Naive thymus-derived CD4-positive, alpha-beta T cell (primary cell): ENCODE data around the gene HABP4. TPM values are rescaled to one million over a fixed set of nuclear protein-coding genes. Genes with fewer than 3 reads are reported as not detected.

Source experiments
- ATAC-seq: fragments of 150-1000 bp; cut with Tn5 transposase; 2 replicates; pipeline ENCODE4 v1.10.0; 2021; ENCODE audit warnings: mild to moderate bottlenecking, moderate library complexity
- CTCF ChIA-PET: fragments of 350-600 bp; sonication (Branson Sonifier 250); formaldehyde crosslinking; loops from one replicate; lab custom pipeline; 2021; ENCODE audit warnings: antibody characterized with exemption; lab: Charles Lee
- POLR2A ChIA-PET: fragments of 350-600 bp; sonication (Branson Sonifier 250); formaldehyde crosslinking; loops from one replicate; lab custom pipeline; 2021; ENCODE audit warnings: antibody characterized with exemption, inconsistent platforms; lab: Charles Lee
- DNase-seq, 9 donors: peaks; one replicate each; pipeline versions ENCODE4 v3.0.0 to v3.0.0-alpha.2; 2020 to 2022; ENCODE audit warnings: mixed read lengths in 1 of 9
- H3K27ac ChIP-seq: one replicate; pipeline ENCODE4 v1.7.0; 2013; ENCODE audit warnings: mild to moderate bottlenecking, low read depth, low read length, moderate library complexity
- H3K27me3 ChIP-seq, 2 donors: one replicate each; pipeline ENCODE4 v1.7.0; 2013; ENCODE audit warnings: low read length in 2 of 2, mild to moderate bottlenecking in 2 of 2, moderate library complexity in 2 of 2; ENCODE audit not compliant: control insufficient read depth in 2 of 2, insufficient read depth in 2 of 2
- H3K36me3 ChIP-seq, 3 experiments: 1 replicate in 2 of 3; 2 replicates in 1 of 3; pipeline ENCODE4 v1.7.0; 2013; ENCODE audit warnings: low read length in 3 of 3, mild to moderate bottlenecking in 3 of 3, moderate library complexity in 1 of 3; ENCODE audit not compliant: insufficient read depth in 3 of 3, control insufficient read depth in 2 of 3
- H3K4me1 ChIP-seq, 2 donors: one replicate each; pipeline ENCODE4 v1.7.0; 2013; ENCODE audit warnings: low read length in 2 of 2, mild to moderate bottlenecking in 2 of 2, moderate library complexity in 1 of 2; ENCODE audit not compliant: control insufficient read depth in 2 of 2, insufficient read depth in 2 of 2
- H3K4me3 ChIP-seq: 2 replicates; pipeline ENCODE4 v1.7.0; 2013; ENCODE audit warnings: mild to moderate bottlenecking, low read length
- H3K9me3 ChIP-seq, 3 experiments: 1 replicate in 2 of 3; 2 replicates in 1 of 3; pipeline ENCODE4 v1.7.0; 2013; ENCODE audit warnings: low read length in 3 of 3; ENCODE audit not compliant: control insufficient read depth in 2 of 3
- H3K27ac Mint-ChIP-seq, 9 donors: one replicate each; pipeline ENCODE4 v1.8.0; 2020 to 2022; ENCODE audit warnings: mixed read lengths in 9 of 9, mild to moderate bottlenecking in 8 of 9, moderate library complexity in 5 of 9, inconsistent platforms in 2 of 9
- H3K27me3 Mint-ChIP-seq, 5 donors: one replicate each; pipeline ENCODE4 v1.8.0; 2021 to 2022; ENCODE audit warnings: mixed read lengths in 5 of 5, mild to moderate bottlenecking in 1 of 5
- H3K36me3 Mint-ChIP-seq, 5 donors: one replicate each; pipeline ENCODE4 v1.8.0; 2020 to 2022; ENCODE audit warnings: mixed read lengths in 5 of 5, mild to moderate bottlenecking in 3 of 5, inconsistent platforms in 1 of 5
- H3K4me1 Mint-ChIP-seq, 7 donors: one replicate each; pipeline ENCODE4 v1.8.0; 2020 to 2022; ENCODE audit warnings: mixed read lengths in 7 of 7, mild to moderate bottlenecking in 3 of 7, inconsistent platforms in 1 of 7
- H3K4me3 Mint-ChIP-seq, 10 donors: one replicate each; pipeline ENCODE4 v1.8.0; 2020 to 2022; ENCODE audit warnings: mild to moderate bottlenecking in 10 of 10, mixed read lengths in 10 of 10, moderate library complexity in 6 of 10, inconsistent platforms in 2 of 10
- H3K9me3 Mint-ChIP-seq, 11 donors: one replicate each; pipeline ENCODE4 v1.8.0; 2020 to 2022; ENCODE audit warnings: mixed read lengths in 11 of 11, mild to moderate bottlenecking in 4 of 11, inconsistent platforms in 1 of 11, moderate library complexity in 1 of 11
- intact Hi-C, 2 donors: fragments of 100-400 bp; cut with micrococcal nuclease; formaldehyde crosslinking; loops; one replicate each; pipeline ENCODE4 v1.15.1; 2023
- polyA plus RNA-seq, 2 donors: library from polyadenylated mRNA; unstranded; fragments of 300-500 nt; fragmentation: Illumina TruSeq; gene quantifications; one replicate each; pipeline ENCODE4 v1.2.3, GENCODE V29; 2021
- total RNA-seq, 6 experiments: library from RNA in 5 of 6; stranded (reverse) in 5 of 6; gene quantifications; 1 replicate in 5 of 6; 2 replicates in 1 of 6; pipeline ENCODE4 v1.2.3 and lab custom pipeline; 2021 to 2026

Gene HABP4
- total and polyA plus RNA-seq, 7 experiments from 2014 or later, result 6.6 to 40.3 (median 23.9) TPM

DNA sequence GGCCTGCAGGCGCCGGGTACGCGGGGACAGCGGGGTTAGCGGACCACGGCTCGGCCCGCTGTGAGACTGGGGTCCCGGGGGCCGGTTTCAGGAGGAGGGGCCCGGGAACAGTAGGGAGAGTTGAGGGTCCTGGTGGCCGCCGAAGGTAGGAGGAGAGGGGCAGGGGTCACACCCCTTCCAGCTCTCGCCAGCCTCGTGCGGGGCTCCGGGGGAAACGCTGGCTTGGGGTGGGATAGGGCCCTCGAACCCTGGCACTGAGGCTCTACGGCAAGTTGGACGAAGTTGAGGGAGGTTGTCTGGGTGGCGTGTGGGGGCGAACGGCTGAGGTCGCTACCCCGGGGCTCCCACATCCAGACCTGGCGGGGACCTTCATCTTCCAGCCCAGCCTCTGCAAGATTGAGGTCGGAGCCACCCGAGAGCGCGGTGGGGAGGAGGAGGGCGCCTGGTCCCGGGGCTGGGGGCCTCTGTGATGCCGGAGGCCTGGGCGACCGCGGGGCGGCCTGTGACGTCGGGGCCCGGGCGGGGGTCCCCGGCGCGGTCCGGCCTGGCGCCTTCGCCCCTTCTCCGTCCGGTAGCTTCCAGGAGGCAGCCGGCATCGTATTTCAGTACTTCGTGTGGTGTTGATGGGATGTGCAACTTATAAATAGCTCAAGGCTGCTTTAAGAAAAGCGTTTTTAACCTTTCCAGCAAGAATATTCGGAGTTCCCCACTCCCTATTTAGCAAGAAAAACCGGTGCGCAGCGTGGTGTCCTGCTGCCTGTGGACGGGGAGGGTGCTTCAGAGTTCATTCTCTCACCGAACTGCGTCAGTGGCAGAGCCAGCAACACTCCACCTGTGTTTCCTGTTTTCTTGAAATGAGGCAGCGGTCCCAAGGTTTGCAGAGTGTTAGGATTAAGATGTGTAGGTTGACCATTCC, 902 bp downstream of the HABP4 start:
- Histone ChIP-seq H3K4me1 (peaks cover 5 to 14% of the 10 kb centered on the region in 2 donors), H3K36me3 (peaks cover 0 to 4% (median 0%) of the 10 kb centered on the region in 3 experiments), H3K9me3 (no peaks in the 10 kb centered on the region), H3K27me3 (no peaks in the 10 kb centered on the region), H3K4me3 (peak overlapping the region; percentile 77), H3K27ac (peak overlapping the region; percentile 74)
- ATAC-seq, result peak; percentile 28
- DNase-seq, result peak; percentile 24 to 74 (median 63)
- intact Hi-C loops, result loop anchor here (1.0 to 10.0 kb wide), 10 partner anchors 33 to 1726 kb away; partner anchors contain the start of genes SLC35D2 (in 2 of the 2), ZNF367 (in 2 of the 2), AOPEP (in 1 of the 2) and NCBP1 (in 1 of the 2)
- H3K4me1 Mint-ChIP-seq, result peaks cover 19 to 33% (median 26%) of the 10 kb centered on the region in 7 donors
- no peaks in the 10 kb centered on the region for H3K9me3 Mint-ChIP-seq
- H3K4me3 Mint-ChIP-seq, result peak overlapping the region; percentile 88 to 99 (median 93)
- ChIA-PET CTCF (no interaction called here), POLR2A (interaction anchor here (0.6 to 4.8 kb wide), 23 partner anchors 9 to 1805 kb away, joined by 3 to 42 read pairs (median 4); partner anchors contain the start of genes SLC35D2, TBC1D2 and ZNF367)
- H3K27me3 Mint-ChIP-seq, result peaks cover 0 to 39% (median 6%) of the 10 kb centered on the region in 5 donors
- H3K27ac Mint-ChIP-seq, result peak overlapping the region; percentile 81 to 98 (median 94)
- H3K36me3 Mint-ChIP-seq, result peaks cover 0 to 4% (median 0%) of the 10 kb centered on the region in 5 donors

DNA sequence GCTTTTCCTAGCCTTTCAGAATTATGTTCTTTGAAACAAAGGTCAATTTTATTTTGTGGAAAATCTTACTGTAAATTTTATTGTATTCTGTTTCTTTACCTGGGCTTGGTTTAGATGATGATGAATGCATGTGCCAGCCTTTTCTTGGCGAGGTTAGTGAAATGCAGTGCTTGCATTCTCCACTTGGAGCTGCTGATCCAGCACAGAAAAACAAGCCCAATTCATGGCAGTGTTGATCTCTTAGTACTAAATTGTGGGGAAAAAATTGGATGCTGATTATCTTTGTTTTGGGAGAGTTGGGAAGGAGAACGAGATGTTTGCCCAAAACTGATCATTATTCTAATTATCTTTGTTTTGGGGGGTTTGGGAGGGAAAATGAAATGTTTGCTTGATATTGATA, 3.7 kb downstream of the HABP4 start:
- H3K4me1 ChIP-seq, result peaks cover 5 to 14% of the 10 kb centered on the region in 2 donors
- peak overlapping the region in 7 of 9 donors; percentile 3 to 79 (median 36) for H3K27ac Mint-ChIP-seq
- H3K27ac ChIP-seq, result no peak overlapping the region
- no peaks in the 10 kb centered on the region for H3K27me3 ChIP-seq
- CTCF ChIA-PET, result interaction anchor here (1.5 kb wide), 1 partner anchor 127 kb away, joined by 3 read pairs; no protein-coding TSS in a partner anchor
- POLR2A ChIA-PET, result interaction anchor here (2.8 to 4.8 kb wide), 2 partner anchors 35 to 40 kb away, joined by 9 to 33 read pairs; partner anchors contain the start of gene ZNF367
- peaks cover 20 to 44% (median 25%) of the 10 kb centered on the region in 7 donors for H3K4me1 Mint-ChIP-seq
- peak overlapping the region in 2 of 10 donors; percentile 0 to 39 for H3K4me3 Mint-ChIP-seq
- DNase-seq (no peak), ATAC-seq (no peak)
- H3K36me3 Mint-ChIP-seq, result peaks cover 3 to 5% (median 4%) of the 10 kb centered on the region in 5 donors
- no peaks in the 10 kb centered on the region for H3K9me3 Mint-ChIP-seq
- H3K27me3 Mint-ChIP-seq, result peaks cover 0 to 14% (median 6%) of the 10 kb centered on the region in 5 donors
- H3K4me3 ChIP-seq, result no peak overlapping the region
- no peaks in the 10 kb centered on the region for H3K9me3 ChIP-seq
- intact Hi-C loops, result loop anchor here in 1 of 2 donors (10.0 kb wide), 3 partner anchors 939 to 1729 kb away; partner anchors contain the start of genes AOPEP, PTCH1 and TDRD7
- peaks cover 0 to 10% (median 0%) of the 10 kb centered on the region in 3 experiments for H3K36me3 ChIP-seq

DNA sequence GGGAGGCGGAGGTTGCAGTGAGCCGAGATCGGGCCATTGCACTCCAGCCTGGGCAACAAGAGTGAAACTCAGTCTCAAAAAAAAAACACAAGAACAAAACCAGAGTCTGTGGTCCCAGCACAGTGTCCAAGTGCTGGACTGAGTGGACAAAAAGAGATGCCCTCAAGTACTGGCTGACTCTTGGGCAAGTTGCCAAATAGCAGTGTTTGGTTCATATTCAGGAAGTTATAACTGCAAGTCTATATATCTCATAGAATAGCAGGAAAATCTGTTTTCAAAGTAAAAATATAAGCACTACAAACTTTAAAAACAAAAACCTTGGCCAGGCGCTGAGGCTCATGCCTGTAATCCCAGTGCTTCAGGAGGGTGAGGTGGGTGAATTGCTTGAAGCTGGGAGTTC, 7.3 kb downstream of the HABP4 start:
- Histone ChIP-seq H3K27ac (no peak overlapping the region), H3K4me1 (peaks cover 0 to 2% of the 10 kb centered on the region in 2 donors), H3K4me3 (no peak overlapping the region), H3K27me3 (no peaks in the 10 kb centered on the region), H3K9me3 (no peaks in the 10 kb centered on the region), H3K36me3 (peaks cover 0 to 10% (median 0%) of the 10 kb centered on the region in 3 experiments)
- intact Hi-C loops, result loop anchor here in 1 of 2 donors (10.0 kb wide), 3 partner anchors 942 to 1732 kb away; partner anchors contain the start of genes AOPEP, PTCH1 and TDRD7
- POLR2A ChIA-PET, result no interaction called here
- peaks cover 9 to 26% (median 13%) of the 10 kb centered on the region in 7 donors for H3K4me1 Mint-ChIP-seq
- no peak for ATAC-seq
- H3K9me3 Mint-ChIP-seq, result no peaks in the 10 kb centered on the region
- no peak overlapping the region for H3K4me3 Mint-ChIP-seq
- CTCF ChIA-PET, result no interaction called here
- no peak overlapping the region for H3K27ac Mint-ChIP-seq
- peaks cover 7 to 32% (median 24%) of the 10 kb centered on the region in 5 donors for H3K36me3 Mint-ChIP-seq
- peak in 1 of 9 donors; percentile 5 for DNase-seq
- peaks cover 0 to 2% (median 0%) of the 10 kb centered on the region in 5 donors for H3K27me3 Mint-ChIP-seq

DNA sequence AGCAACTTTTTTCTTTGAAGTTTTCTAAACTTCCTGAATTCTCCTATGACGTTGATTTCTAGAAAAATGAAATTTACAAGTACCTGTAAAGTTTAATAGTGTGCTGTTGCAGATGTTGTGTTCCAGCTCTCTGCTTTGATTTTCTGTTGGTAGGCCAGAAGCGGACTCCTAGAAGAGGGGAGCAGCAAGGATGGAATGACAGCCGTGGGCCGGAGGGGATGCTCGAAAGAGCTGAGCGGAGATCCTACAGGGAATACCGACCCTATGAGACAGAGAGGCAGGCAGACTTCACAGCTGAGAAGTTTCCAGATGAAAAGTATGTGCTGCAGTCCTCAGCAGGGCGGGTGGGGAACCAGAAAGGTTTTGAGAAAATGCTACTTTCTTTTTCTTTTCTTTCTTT, 8.3 kb downstream of the HABP4 start:
- Histone ChIP-seq H3K27ac (no peak overlapping the region), H3K4me1 (no peaks in the 10 kb centered on the region), H3K4me3 (no peak overlapping the region), H3K9me3 (no peaks in the 10 kb centered on the region), H3K36me3 (peaks cover 0 to 10% (median 0%) of the 10 kb centered on the region in 3 experiments), H3K27me3 (no peaks in the 10 kb centered on the region)
- H3K27me3 Mint-ChIP-seq, result no peaks in the 10 kb centered on the region
- intact Hi-C loops, result loop anchor here in 1 of 2 donors (10.0 kb wide), 3 partner anchors 943 to 1733 kb away; partner anchors contain the start of genes AOPEP, PTCH1 and TDRD7
- peak overlapping the region in 1 of 10 donors; percentile 23 for H3K4me3 Mint-ChIP-seq
- peaks cover 7 to 21% (median 9%) of the 10 kb centered on the region in 7 donors for H3K4me1 Mint-ChIP-seq
- DNase-seq, result no peak
- CTCF ChIA-PET, result no interaction called here
- ATAC-seq, result no peak
- peak overlapping the region in 3 of 9 donors; percentile 65 to 78 (median 77) for H3K27ac Mint-ChIP-seq
- POLR2A ChIA-PET, result no interaction called here
- peaks cover 7 to 32% (median 24%) of the 10 kb centered on the region in 5 donors for H3K36me3 Mint-ChIP-seq
- no peaks in the 10 kb centered on the region for H3K9me3 Mint-ChIP-seq

DNA sequence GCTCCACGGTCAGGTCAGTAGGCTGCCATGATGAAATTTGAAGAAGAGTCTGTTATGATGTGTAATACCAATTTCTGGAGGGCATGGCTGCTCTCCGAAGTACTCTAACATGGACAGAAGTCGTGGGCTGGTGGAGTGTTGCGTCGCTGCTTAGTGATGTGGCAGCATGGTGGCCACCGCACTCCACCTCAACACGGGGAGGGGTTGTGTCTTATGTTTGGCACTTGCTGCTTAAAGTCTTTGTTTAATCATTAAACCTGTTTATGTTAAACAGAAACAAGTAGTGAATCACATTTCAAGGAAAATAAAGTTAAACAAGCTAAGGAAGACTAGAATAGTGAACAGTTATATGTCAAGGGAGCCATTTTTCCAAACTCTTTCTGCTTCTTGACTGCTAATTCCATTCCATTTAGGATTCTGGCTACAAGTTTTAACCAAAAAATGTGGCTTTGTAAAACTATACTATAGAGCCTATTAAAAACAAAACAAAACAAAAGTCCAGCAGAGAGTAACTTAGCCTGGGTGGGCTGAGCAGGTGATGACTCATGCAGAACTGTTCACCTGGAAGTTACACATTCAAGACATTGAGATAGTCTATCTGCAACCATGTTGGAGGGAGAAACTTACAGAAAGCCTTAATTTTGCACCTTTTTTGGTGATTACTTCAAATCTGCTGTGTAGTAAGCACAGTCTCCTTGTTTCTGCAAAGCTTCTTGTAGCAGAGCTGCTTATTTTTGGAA, 9.5 kb downstream of the HABP4 start:
- H3K9me3 ChIP-seq, result no peaks in the 10 kb centered on the region
- H3K4me1 Mint-ChIP-seq, result peaks cover 0 to 13% (median 5%) of the 10 kb centered on the region in 7 donors
- H3K27ac Mint-ChIP-seq, result no peak overlapping the region
- H3K4me1 ChIP-seq, result no peaks in the 10 kb centered on the region
- peaks cover 0 to 10% (median 1%) of the 10 kb centered on the region in 3 experiments for H3K36me3 ChIP-seq
- no peak overlapping the region for H3K27ac ChIP-seq
- H3K36me3 Mint-ChIP-seq, result peaks cover 6 to 32% (median 23%) of the 10 kb centered on the region in 5 donors
- ATAC-seq, result no peak
- H3K27me3 ChIP-seq, result no peaks in the 10 kb centered on the region
- no peak overlapping the region for H3K4me3 ChIP-seq
- intact Hi-C loops, result loop anchor here in 1 of 2 donors (10.0 kb wide), 3 partner anchors 945 to 1735 kb away; partner anchors contain the start of genes AOPEP, PTCH1 and TDRD7
- no peak for DNase-seq
- no peaks in the 10 kb centered on the region for H3K27me3 Mint-ChIP-seq
- ChIA-PET CTCF (interaction anchor here (0.5 kb wide), 1 partner anchor 21 kb away, joined by 3 read pairs; no protein-coding TSS in a partner anchor), POLR2A (no interaction called here)
- H3K9me3 Mint-ChIP-seq, result no peaks in the 10 kb centered on the region
- H3K4me3 Mint-ChIP-seq, result no peak overlapping the region
